ENCODE data around the gene PTGES3L. TPM values are rescaled to one million over a fixed set of nuclear protein-coding genes. Genes with fewer than 3 reads are reported as not detected.

Gene PTGES3L
- total RNA-seq, 1 donor from 2014 or later, result 1.3 TPM

- DNase-seq (ENCODE audit: low read depth), result no peak
- H3K4me3 ChIP-seq (ENCODE audit: low read depth, low read length), result no peak overlapping the region
- no peak for TF ChIP-seq CTCF (conservative IDR thresholded peaks at IDR 0.05; ENCODE audit: low read depth, low read length)
Observed at GRCh38 chr17:42971589-42971988, 8.3 kb downstream of the PTGES3L start.

- peak; percentile 55 for DNase-seq (ENCODE audit: low read depth)
- no peak for TF ChIP-seq CTCF (conservative IDR thresholded peaks at IDR 0.05; ENCODE audit: low read depth, low read length)
Observed at GRCh38 chr17:42969001-42969581, 10.8 kb downstream of the PTGES3L start.

GRCh38 chr17:42967925-42968324 lies 12.0 kb downstream of the PTGES3L start:
- no peak for TF ChIP-seq CTCF (conservative IDR thresholded peaks at IDR 0.05; ENCODE audit: low read depth, low read length)
- no peak overlapping the region for H3K4me3 ChIP-seq (ENCODE audit: low read depth, low read length)
- no peak for DNase-seq (ENCODE audit: low read depth)

More at GRCh38 chr17:42969001-42969581, 10.8 kb downstream of the PTGES3L start:
- H3K4me3 ChIP-seq (ENCODE audit: low read depth, low read length), result no peak overlapping the region

- no peak for TF ChIP-seq CTCF (conservative IDR thresholded peaks at IDR 0.05; ENCODE audit: low read depth, low read length)
- peak within 1 kb of the TSS; percentile 72 for H3K4me3 ChIP-seq (ENCODE audit: low read depth, low read length)
- peak; percentile 80 for DNase-seq (ENCODE audit: low read depth)
Observed at GRCh38 chr17:42964161-42964932, 15.5 kb downstream of the PTGES3L start, which contains the start of gene AARSD1. Gene AARSD1 (minus strand): TSS chr17:42964454. CDS start chr17:42964440, 14 bp downstream.

GRCh38 chr17:42953669-42954068 lies 26.2 kb downstream of the PTGES3L start:
- DNase-seq (ENCODE audit: low read depth), result no peak
- TF ChIP-seq CTCF (conservative IDR thresholded peaks at IDR 0.05; ENCODE audit: low read depth, low read length), result no peak
- H3K4me3 ChIP-seq (ENCODE audit: low read depth, low read length), result no peak overlapping the region

GRCh38 chr17:42950044-42950783 lies 29.7 kb downstream of the PTGES3L start:
- no peak overlapping the region for H3K4me3 ChIP-seq (ENCODE audit: low read depth, low read length)
- TF ChIP-seq CTCF (conservative IDR thresholded peaks at IDR 0.05; ENCODE audit: low read depth, low read length), result no peak
- no peak for DNase-seq (ENCODE audit: low read depth)

All from epithelial cell of proximal tubule (primary cell).